ENCODE results near the gene CCDC187. TPM values are rescaled to one million over a fixed set of nuclear protein-coding genes. Genes with fewer than 3 reads are reported as not detected.

The CCDC187 gene
- total RNA-seq, 1 experiment from 2014 or later, result 2.7 TPM

GRCh38 chr9:136262671-136263178, 41.2 kb downstream of the CCDC187 start:
- ChIA-PET CTCF (no interaction called here), POLR2A (ENCODE audit: unreplicated experiment) (interaction anchor here (0.6 to 0.7 kb wide), 2 partner anchors 173 to 584 kb away, joined by 3 to 4 read pairs; no protein-coding TSS in a partner anchor)
- no TSS peak for BruUV-seq (replicated peaks)
- H2AFZ ChIP-seq, result no peak overlapping the region
- H3K4me2 ChIP-seq, result no peak overlapping the region
- no peaks in the 10 kb centered on the region; the same call in 1 of the 2 replicates for H3K4me1 ChIP-seq (replicated peaks; ENCODE audit: insufficient read depth)
- no peaks in the 10 kb centered on the region for H4K20me1 ChIP-seq (ENCODE audit: insufficient read depth)
- no peaks in the 10 kb centered on the region for H3K9me2 ChIP-seq (ENCODE audit: insufficient read depth)
- 0 out of 2 replicates have a peak, but pooled peaks cover 5% of the 10 kb centered on the region for H3F3A ChIP-seq (ENCODE audit: insufficient read depth, low read depth)
- H3K27ac ChIP-seq, result no peak overlapping the region
- DNase-seq, result no peak
- intact Hi-C loops (cut with micrococcal nuclease; ENCODE audit: unreplicated experiment), result no loop called here
- peaks cover 50% of the 10 kb centered on the region for H3K27me3 ChIP-seq (ENCODE audit: insufficient read depth, low read depth)
- no peaks in the 10 kb centered on the region for H3K9me3 ChIP-seq (ENCODE audit: insufficient read depth, low read depth)
- no peaks in the 10 kb centered on the region for H3K36me3 ChIP-seq (ENCODE audit: low read depth)
- no peaks in the 10 kb centered on the region for H3K79me2 ChIP-seq (ENCODE audit: low read depth)
- no peak for TF ChIP-seq CTCF (conservative IDR thresholded peaks at IDR 0.05)
- no peak for TF ChIP-seq EZH2 (IDR thresholded peaks at IDR 0.05; ENCODE audit: low read depth)
- no peak overlapping the region for H3K4me3 ChIP-seq

- Histone ChIP-seq H3K27ac (no peak overlapping the region), H3K9me2 (ENCODE audit: insufficient read depth) (no peaks in the 10 kb centered on the region), H3K79me2 (ENCODE audit: low read depth) (no peaks in the 10 kb centered on the region), H3K9me3 (ENCODE audit: insufficient read depth, low read depth) (no peaks in the 10 kb centered on the region), H3K36me3 (ENCODE audit: low read depth) (no peaks in the 10 kb centered on the region), H3K27me3 (ENCODE audit: insufficient read depth, low read depth) (peaks cover 51% of the 10 kb centered on the region), H3K4me2 (no peak overlapping the region), H4K20me1 (ENCODE audit: insufficient read depth) (no peaks in the 10 kb centered on the region), H3F3A (ENCODE audit: insufficient read depth, low read depth) (0 out of 2 replicates have a peak, but pooled peaks cover 5% of the 10 kb centered on the region), H2AFZ (no peak overlapping the region), H3K4me1 (replicated peaks; ENCODE audit: insufficient read depth) (no peaks in the 10 kb centered on the region), H3K4me3 (no peak overlapping the region)
- POLR2A ChIA-PET (ENCODE audit: unreplicated experiment), result interaction anchor here (0.6 to 0.7 kb wide), 3 partner anchors 17 to 583 kb away, joined by 3 to 7 read pairs (median 4); no protein-coding TSS in a partner anchor
- CTCF ChIA-PET, result no interaction called here
- no TSS peak for BruUV-seq (replicated peaks)
- intact Hi-C loops (cut with micrococcal nuclease; ENCODE audit: unreplicated experiment), result no loop called here
- TF ChIP-seq EZH2 (IDR thresholded peaks at IDR 0.05; ENCODE audit: low read depth), result no peak
- DNase-seq, result no peak
These were observed 42.0 kb downstream of the CCDC187 start for GRCh38 chr9:136261686-136262430.

GRCh38 chr9:136260936-136261472, 42.9 kb downstream of the CCDC187 start:
- peaks cover 59% of the 10 kb centered on the region for H3K27me3 ChIP-seq (ENCODE audit: insufficient read depth, low read depth)
- BruUV-seq (replicated peaks), result no TSS peak
- no peaks in the 10 kb centered on the region for H3K9me2 ChIP-seq (ENCODE audit: insufficient read depth)
- H4K20me1 ChIP-seq (ENCODE audit: insufficient read depth), result no peaks in the 10 kb centered on the region
- H3K79me2 ChIP-seq (ENCODE audit: low read depth), result no peaks in the 10 kb centered on the region
- DNase-seq, result no peak
- CTCF ChIA-PET, result no interaction called here
- H3K9me3 ChIP-seq (ENCODE audit: insufficient read depth, low read depth), result no peaks in the 10 kb centered on the region
- TF ChIP-seq EZH2 (IDR thresholded peaks at IDR 0.05; ENCODE audit: low read depth), result no peak
- TF ChIP-seq CTCF (conservative IDR thresholded peaks at IDR 0.05), result no peak
- intact Hi-C loops (cut with micrococcal nuclease; ENCODE audit: unreplicated experiment), result no loop called here
- H3K4me1 ChIP-seq (replicated peaks; ENCODE audit: insufficient read depth), result no peaks in the 10 kb centered on the region
- H3K4me3 ChIP-seq, result no peak overlapping the region
- POLR2A ChIA-PET (ENCODE audit: unreplicated experiment), result interaction anchor here (0.7 kb wide), 1 partner anchor 770 kb away, joined by 8 read pairs; no protein-coding TSS in a partner anchor
- no peaks in the 10 kb centered on the region for H3K36me3 ChIP-seq (ENCODE audit: low read depth)
- H3F3A ChIP-seq (ENCODE audit: insufficient read depth, low read depth), result no peaks in the 10 kb centered on the region
- no peak overlapping the region for H3K4me2 ChIP-seq
- no peak overlapping the region for H2AFZ ChIP-seq
- no peak overlapping the region for H3K27ac ChIP-seq
